Neural progenitor cell (in vitro differentiated cells): ENCODE results near the gene INPP4B.

Experiments
- CTCF ChIP-seq: fragments of 200-600 bp; sonication (generic); IDR thresholded peaks from 2 replicates; pipeline ENCODE4 v1.5.1; 2017; ENCODE audit warnings: antibody characterized with exemption, mild to moderate bottlenecking
- EZH2 ChIP-seq: fragments of 200-600 bp; sonication (generic); IDR thresholded peaks from 2 replicates; pipeline ENCODE4 v1.6.1; 2017; ENCODE audit warnings: antibody characterized with exemption, mild to moderate bottlenecking, moderate library complexity
- EZH2phosphoT487 ChIP-seq: fragments of 200-600 bp; sonication (generic); IDR thresholded peaks from 2 replicates; pipeline ENCODE4 v1.6.1; 2017; ENCODE audit warnings: antibody characterized with exemption

- TF ChIP-seq CTCF (no peak), EZH2 (no peak), EZH2phosphoT487 (no peak)
Measured at GRCh38 chr4:142475663-142476062, 370.4 kb downstream of the INPP4B start.
